Cardiac fibroblast (primary cell): ENCODE data around the gene SPEG.

Experiments used
- DNase-seq, 2 donors: peaks; one replicate each; pipeline versions ENCODE4 v3.0.0 to v3.0.0-alpha.2; 2010; ENCODE audit warnings: low read depth in 2 of 2
- H3K4me3 ChIP-seq, 2 donors: replicated peaks in 1 of 2; 1 replicate in 1 of 2; 2 replicates in 1 of 2; pipeline ENCODE4 v1.5.1; 2011; ENCODE audit warnings: low read depth in 2 of 2, low read length in 2 of 2, mild to moderate bottlenecking in 2 of 2, moderate library complexity in 1 of 2
- TF ChIP-seq, protein P1 (sequence below): IDR thresholded peaks from one replicate; pipeline ENCODE4 v1.5.1; 2011; ENCODE audit warnings: low read depth, mild to moderate bottlenecking, low read length, inconsistent platforms

SPEG gene

DNA sequence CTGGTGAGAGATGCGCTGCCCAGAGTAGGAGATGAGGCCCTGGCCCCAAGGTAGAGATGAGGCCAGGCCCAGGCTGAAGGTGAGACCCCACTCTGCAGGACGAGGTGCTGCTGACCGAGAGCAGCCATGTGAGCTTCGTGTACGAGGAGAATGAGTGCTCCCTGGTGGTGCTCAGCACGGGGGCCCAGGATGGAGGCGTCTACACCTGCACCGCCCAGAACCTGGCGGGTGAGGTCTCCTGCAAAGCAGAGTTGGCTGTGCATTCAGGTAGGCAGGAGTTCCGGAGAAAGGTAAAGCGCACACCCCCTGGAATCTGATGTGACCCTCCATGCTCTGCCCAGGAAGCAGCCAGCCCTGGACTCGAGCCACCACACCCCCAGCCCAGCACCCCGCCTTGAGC, 42.5 kb downstream of the SPEG start:
- TF ChIP-seq, protein P1, sequence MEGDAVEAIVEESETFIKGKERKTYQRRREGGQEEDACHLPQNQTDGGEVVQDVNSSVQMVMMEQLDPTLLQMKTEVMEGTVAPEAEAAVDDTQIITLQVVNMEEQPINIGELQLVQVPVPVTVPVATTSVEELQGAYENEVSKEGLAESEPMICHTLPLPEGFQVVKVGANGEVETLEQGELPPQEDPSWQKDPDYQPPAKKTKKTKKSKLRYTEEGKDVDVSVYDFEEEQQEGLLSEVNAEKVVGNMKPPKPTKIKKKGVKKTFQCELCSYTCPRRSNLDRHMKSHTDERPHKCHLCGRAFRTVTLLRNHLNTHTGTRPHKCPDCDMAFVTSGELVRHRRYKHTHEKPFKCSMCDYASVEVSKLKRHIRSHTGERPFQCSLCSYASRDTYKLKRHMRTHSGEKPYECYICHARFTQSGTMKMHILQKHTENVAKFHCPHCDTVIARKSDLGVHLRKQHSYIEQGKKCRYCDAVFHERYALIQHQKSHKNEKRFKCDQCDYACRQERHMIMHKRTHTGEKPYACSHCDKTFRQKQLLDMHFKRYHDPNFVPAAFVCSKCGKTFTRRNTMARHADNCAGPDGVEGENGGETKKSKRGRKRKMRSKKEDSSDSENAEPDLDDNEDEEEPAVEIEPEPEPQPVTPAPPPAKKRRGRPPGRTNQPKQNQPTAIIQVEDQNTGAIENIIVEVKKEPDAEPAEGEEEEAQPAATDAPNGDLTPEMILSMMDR, result no peak
- no peak for DNase-seq
- no peak overlapping the region for H3K4me3 ChIP-seq

DNA sequence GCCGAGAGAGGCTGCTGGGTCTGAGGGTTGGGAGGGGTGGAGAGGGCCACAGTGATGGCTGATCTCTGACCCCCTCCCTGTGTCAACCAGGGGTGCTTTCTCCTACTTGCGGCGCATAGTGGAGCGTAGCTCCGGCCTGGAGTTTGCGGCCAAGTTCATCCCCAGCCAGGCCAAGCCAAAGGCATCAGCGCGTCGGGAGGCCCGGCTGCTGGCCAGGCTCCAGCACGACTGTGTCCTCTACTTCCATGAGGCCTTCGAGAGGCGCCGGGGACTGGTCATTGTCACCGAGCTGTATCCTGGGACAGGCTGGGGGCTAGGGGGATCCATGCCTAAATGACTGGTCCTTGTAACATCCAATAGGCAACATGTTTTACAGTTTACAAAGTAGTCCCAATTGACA, 43.2 kb downstream of the SPEG start:
- TF ChIP-seq, protein P1, result no peak
- no peak overlapping the region for H3K4me3 ChIP-seq
- DNase-seq, result no peak

DNA sequence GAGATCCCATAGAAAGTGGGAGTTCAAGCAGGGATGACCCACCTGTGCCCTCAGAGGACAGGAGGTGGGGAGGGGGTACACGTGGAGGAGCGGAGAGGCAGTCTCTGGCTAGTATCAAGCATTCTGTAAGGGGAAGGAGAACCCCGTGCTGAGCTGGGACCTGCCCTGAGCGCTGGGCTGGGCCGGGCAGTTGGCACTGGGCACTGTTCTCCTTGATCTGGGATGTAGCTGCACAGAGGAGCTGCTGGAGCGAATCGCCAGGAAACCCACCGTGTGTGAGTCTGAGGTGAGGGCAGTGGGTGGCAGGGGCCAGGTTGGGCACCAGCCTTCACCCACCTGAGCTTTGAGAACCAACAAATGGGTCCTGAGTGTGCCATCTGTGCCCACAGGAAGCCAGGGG, 44.3 kb downstream of the SPEG start:
- H3K4me3 ChIP-seq, result no peak overlapping the region
- TF ChIP-seq, protein P1, result no peak
- no peak for DNase-seq

DNA sequence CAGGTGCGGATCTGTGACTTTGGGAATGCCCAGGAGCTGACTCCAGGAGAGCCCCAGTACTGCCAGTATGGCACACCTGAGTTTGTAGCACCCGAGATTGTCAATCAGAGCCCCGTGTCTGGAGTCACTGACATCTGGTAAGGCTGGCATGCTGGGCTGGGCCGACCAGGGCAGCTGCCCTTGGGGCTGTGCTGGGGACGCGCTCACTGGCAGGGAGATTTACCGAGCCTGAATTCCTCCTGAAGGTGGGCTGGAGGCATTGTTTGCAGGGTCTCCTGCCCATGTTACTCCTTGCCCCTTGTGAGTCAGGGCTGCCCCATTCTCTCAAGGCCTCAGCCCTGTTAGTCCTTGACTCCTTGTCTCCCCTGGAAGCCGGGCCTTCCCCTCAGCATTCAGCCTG, 45.4 kb downstream of the SPEG start:
- H3K4me3 ChIP-seq, result no peak overlapping the region
- TF ChIP-seq, protein P1, result no peak
- DNase-seq, result no peak

DNA sequence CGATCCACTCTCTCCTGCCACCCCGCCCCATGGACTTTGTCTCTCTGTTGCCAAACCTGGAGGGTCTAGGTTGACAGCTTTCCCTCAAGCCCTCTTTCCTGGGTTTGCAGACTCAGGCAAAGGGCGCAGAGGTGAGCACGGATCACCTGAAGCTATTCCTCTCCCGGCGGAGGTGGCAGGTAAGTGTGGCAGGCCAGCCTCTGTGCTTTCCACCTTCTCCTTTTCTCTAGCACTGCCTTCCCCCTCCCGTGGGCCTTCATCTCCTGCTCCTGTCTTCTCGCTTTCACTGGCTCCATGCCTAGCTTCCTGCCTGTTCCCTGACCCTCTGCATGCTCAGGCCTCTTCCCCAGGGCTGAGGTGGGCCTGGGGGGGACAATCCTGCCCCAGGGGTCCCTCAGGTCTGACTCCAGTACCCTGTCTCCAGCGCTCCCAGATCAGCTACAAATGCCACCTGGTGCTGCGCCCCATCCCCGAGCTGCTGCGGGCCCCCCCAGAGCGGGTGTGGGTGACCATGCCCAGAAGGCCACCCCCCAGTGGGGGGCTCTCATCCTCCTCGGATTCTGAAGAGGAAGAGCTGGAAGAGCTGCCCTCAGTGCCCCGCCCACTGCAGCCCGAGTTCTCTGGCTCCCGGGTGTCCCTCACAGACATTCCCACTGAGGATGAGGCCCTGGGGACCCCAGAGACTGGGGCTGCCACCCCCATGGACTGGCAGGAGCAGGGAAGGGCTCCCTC, 48.2 kb downstream of the SPEG start:
- no peak overlapping the region for H3K4me3 ChIP-seq
- DNase-seq, result no peak
- TF ChIP-seq, protein P1, result no peak

DNA sequence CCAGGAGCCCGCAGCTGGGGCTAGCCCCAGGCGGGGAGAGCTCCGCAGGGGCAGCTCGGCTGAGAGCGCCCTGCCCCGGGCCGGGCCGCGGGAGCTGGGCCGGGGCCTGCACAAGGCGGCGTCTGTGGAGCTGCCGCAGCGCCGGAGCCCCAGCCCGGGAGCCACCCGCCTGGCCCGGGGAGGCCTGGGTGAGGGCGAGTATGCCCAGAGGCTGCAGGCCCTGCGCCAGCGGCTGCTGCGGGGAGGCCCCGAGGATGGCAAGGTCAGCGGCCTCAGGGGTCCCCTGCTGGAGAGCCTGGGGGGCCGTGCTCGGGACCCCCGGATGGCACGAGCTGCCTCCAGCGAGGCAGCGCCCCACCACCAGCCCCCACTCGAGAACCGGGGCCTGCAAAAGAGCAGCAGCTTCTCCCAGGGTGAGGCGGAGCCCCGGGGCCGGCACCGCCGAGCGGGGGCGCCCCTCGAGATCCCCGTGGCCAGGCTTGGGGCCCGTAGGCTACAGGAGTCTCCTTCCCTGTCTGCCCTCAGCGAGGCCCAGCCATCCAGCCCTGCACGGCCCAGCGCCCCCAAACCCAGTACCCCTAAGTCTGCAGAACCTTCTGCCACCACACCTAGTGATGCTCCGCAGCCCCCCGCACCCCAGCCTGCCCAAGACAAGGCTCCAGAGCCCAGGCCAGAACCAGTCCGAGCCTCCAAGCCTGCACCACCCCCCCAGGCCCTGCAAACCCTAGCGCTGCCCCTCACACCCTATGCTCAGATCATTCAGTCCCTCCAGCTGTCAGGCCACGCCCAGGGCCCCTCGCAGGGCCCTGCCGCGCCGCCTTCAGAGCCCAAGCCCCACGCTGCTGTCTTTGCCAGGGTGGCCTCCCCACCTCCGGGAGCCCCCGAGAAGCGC, 49.1 kb downstream of the SPEG start:
- TF ChIP-seq, protein P1, result no peak
- H3K4me3 ChIP-seq, result no peak overlapping the region
- DNase-seq, result no peak
